ENCODE measurements around the gene D2HGDH. TPM values are rescaled to one million over a fixed set of nuclear protein-coding genes. Genes with fewer than 3 reads are reported as not detected.
"Not testable (repeated sequence)": the region's sequence is repeated elsewhere in the genome, so short reads cannot be mapped to it uniquely, and the experiment has no call there.

D2HGDH gene
- total RNA-seq, 4 donors from 2014 or later, result 16.9 to 33.4 (median 23.6) TPM

- TF ChIP-seq CTCF (IDR thresholded peaks at IDR 0.05) (no peak), POLR2A (IDR thresholded peaks at IDR 0.05) (no peak)
- no peak overlapping the region for H3K4me3 ChIP-seq
- DNase-seq, result no peak
- H3K27me3 ChIP-seq, result no peaks in the 10 kb centered on the region
- no peak overlapping the region for H3K27ac ChIP-seq
- H3K9me3 ChIP-seq, result no peaks in the 10 kb centered on the region
- H3K4me1 ChIP-seq, result peaks cover 0 to 8% (median 0%) of the 10 kb centered on the region in 3 donors
- WGBS, 2 donors, result 80 to 90% methylated on average over 4 to 8 of the region's 18 CpGs
- H3K36me3 ChIP-seq, result peaks cover 21 to 100% (median 21%) of the 10 kb centered on the region in 3 donors
- intact Hi-C loops (cut with DNase I), result no loop called here
These were observed 20.7 kb downstream of the D2HGDH start for GRCh38 chr2:241755166-241755565.

- no peak for DNase-seq
- peaks cover 21 to 100% (median 21%) of the 10 kb centered on the region in 3 donors for H3K36me3 ChIP-seq
- no peaks in the 10 kb centered on the region for H3K9me3 ChIP-seq
- H3K27ac ChIP-seq, result no peak overlapping the region
- H3K4me1 ChIP-seq, result peaks cover 0 to 2% (median 0%) of the 10 kb centered on the region in 3 donors
- intact Hi-C loops (cut with DNase I), result no loop called here
- no peaks in the 10 kb centered on the region for H3K27me3 ChIP-seq
- 62 to 93% methylated on average over 2 to 8 of the region's 27 CpGs for WGBS, 2 donors
- TF ChIP-seq CTCF (IDR thresholded peaks at IDR 0.05) (no peak), POLR2A (IDR thresholded peaks at IDR 0.05) (no peak)
- no peak overlapping the region for H3K4me3 ChIP-seq
These were observed 21.3 kb downstream of the D2HGDH start for GRCh38 chr2:241755777-241756176.

- WGBS, 2 donors, result 79 to 83% methylated on average over 20 of the region's 20 CpGs
- intact Hi-C loops (cut with DNase I), result no loop called here
- H3K4me1 ChIP-seq, result no peaks in the 10 kb centered on the region
- H3K9me3 ChIP-seq, result no peaks in the 10 kb centered on the region
- H3K36me3 ChIP-seq, result peaks cover 12 to 100% (median 15%) of the 10 kb centered on the region in 3 donors
- no peak overlapping the region for H3K27ac ChIP-seq
- no peak for TF ChIP-seq POLR2A (IDR thresholded peaks at IDR 0.05)
- no peak for TF ChIP-seq CTCF (IDR thresholded peaks at IDR 0.05)
- DNase-seq, result no peak
- H3K27me3 ChIP-seq, result no peaks in the 10 kb centered on the region
- H3K4me3 ChIP-seq, result no peak overlapping the region
These were observed 24.8 kb downstream of the D2HGDH start for GRCh38 chr2:241759067-241759807.

- H3K36me3 ChIP-seq, result peaks cover 12 to 99% (median 13%) of the 10 kb centered on the region in 3 donors
These were observed 25.5 kb downstream of the D2HGDH start for GRCh38 chr2:241759893-241760292.

GRCh38 chr2:241760301-241760771 lies 25.9 kb downstream of the D2HGDH start:
- no peak for TF ChIP-seq POLR2A (IDR thresholded peaks at IDR 0.05)
- no peak for TF ChIP-seq CTCF (IDR thresholded peaks at IDR 0.05)
- Histone ChIP-seq H3K27ac (no peak overlapping the region), H3K4me1 (no peaks in the 10 kb centered on the region), H3K4me3 (no peak overlapping the region), H3K9me3 (no peaks in the 10 kb centered on the region), H3K27me3 (no peaks in the 10 kb centered on the region), H3K36me3 (peaks cover 9 to 94% (median 12%) of the 10 kb centered on the region in 3 donors)
- 85 to 90% methylated on average over 8 to 9 of the region's 17 CpGs for WGBS, 2 donors
- no peak for DNase-seq
- intact Hi-C loops (cut with DNase I), result no loop called here

More at GRCh38 chr2:241759893-241760292, 25.5 kb downstream of the D2HGDH start:
- H3K9me3 ChIP-seq; H3K4me3 ChIP-seq; DNase-seq; H3K27me3 ChIP-seq; intact Hi-C loops (cut with DNase I); H3K27ac ChIP-seq; H3K4me1 ChIP-seq: not testable (repeated sequence)
- 90 to 100% methylated on average over 1 to 6 of the region's 16 CpGs for WGBS, 2 donors
